ENCODE data around the gene RGL1. TPM values are rescaled to one million over a fixed set of nuclear protein-coding genes. Genes with fewer than 3 reads are reported as not detected.

The RGL1 gene
- total and polyA plus RNA-seq, 8 donors, result 0.58 to 22.2 (median 8.5) TPM

GRCh38 chr1:183931646-183932271 is 126.8 kb downstream of the RGL1 start:
- Histone ChIP-seq H3K36me3 (peaks cover 0 to 21% (median 20%) of the 10 kb centered on the region in 4 donors), H3K4me1 (peaks cover 4 to 12% (median 7%) of the 10 kb centered on the region in 4 donors), H3K4me3 (peak overlapping the region in 2 of 4 donors; percentile 10 to 15), H3K9me3 (no peaks in the 10 kb centered on the region), H3K27ac (peak overlapping the region in 2 of 5 donors; percentile 1 to 52), H3K27me3 (no peaks in the 10 kb centered on the region)
- no peak for DNase-seq
- WGBS, 5 donors, result 53 to 62% (median 57%) methylated on average over 2 of the region's 2 CpGs
- TF ChIP-seq POLR2A (IDR thresholded peaks at IDR 0.05), result no peak
- TF ChIP-seq EP300 (IDR thresholded peaks at IDR 0.05), result no peak
- TF ChIP-seq POLR2AphosphoS5 (IDR thresholded peaks at IDR 0.05), result no peak
- no peak for TF ChIP-seq CTCF (IDR thresholded peaks at IDR 0.05)
- intact Hi-C loops (cut with DNase I; ENCODE audit: low total_unique reads), result no loop called here

GRCh38 chr1:183932412-183932811 is 127.5 kb downstream of the RGL1 start:
- intact Hi-C loops (cut with DNase I; ENCODE audit: low total_unique reads), result no loop called here
- H3K27ac ChIP-seq, result peak overlapping the region in 2 of 5 donors; percentile 1 to 52
- WGBS, 5 donors, result 37 to 56% (median 52%) methylated on average over 13 to 15 of the region's 15 CpGs

GRCh38 chr1:183933528-183934179 is 128.7 kb downstream of the RGL1 start:
- intact Hi-C loops (cut with DNase I; ENCODE audit: low total_unique reads), result no loop called here

More at GRCh38 chr1:183932412-183932811, 127.5 kb downstream of the RGL1 start:
- Histone ChIP-seq H3K4me1 (peaks cover 4 to 12% (median 7%) of the 10 kb centered on the region in 4 donors), H3K27me3 (no peaks in the 10 kb centered on the region), H3K36me3 (peaks cover 0 to 15% (median 13%) of the 10 kb centered on the region in 4 donors), H3K9me3 (no peaks in the 10 kb centered on the region), H3K4me3 (peak overlapping the region in 2 of 4 donors; percentile 10 to 15)
- peak; percentile 31 to 86 for DNase-seq
- TF ChIP-seq EP300 (IDR thresholded peaks at IDR 0.05) (no peak), POLR2AphosphoS5 (IDR thresholded peaks at IDR 0.05) (peak in 1 of 3 donors; percentile 45)

GRCh38 chr1:183934314-183934713 is 129.4 kb downstream of the RGL1 start:
- TF ChIP-seq POLR2A (IDR thresholded peaks at IDR 0.05), result no peak
- no peak for TF ChIP-seq CTCF (IDR thresholded peaks at IDR 0.05)
- no peak for TF ChIP-seq POLR2AphosphoS5 (IDR thresholded peaks at IDR 0.05)
- no peak for TF ChIP-seq EP300 (IDR thresholded peaks at IDR 0.05)
- H3K27ac ChIP-seq, result no peak overlapping the region
- whole genome bisulfite sequencing, 5 donors, result 59 to 76% (median 70%) methylated on average over 6 of the region's 6 CpGs
- H3K4me3 ChIP-seq, result no peak overlapping the region
- intact Hi-C loops (cut with DNase I; ENCODE audit: low total_unique reads), result no loop called here
- H3K4me1 ChIP-seq, result peaks cover 4 to 12% (median 7%) of the 10 kb centered on the region in 4 donors
- no peaks in the 10 kb centered on the region for H3K9me3 ChIP-seq
- no peak for DNase-seq
- H3K36me3 ChIP-seq, result peaks cover 0 to 13% (median 5%) of the 10 kb centered on the region in 4 donors
- no peaks in the 10 kb centered on the region for H3K27me3 ChIP-seq

More at GRCh38 chr1:183933528-183934179, 128.7 kb downstream of the RGL1 start:
- TF ChIP-seq CTCF (IDR thresholded peaks at IDR 0.05) (no peak), POLR2AphosphoS5 (IDR thresholded peaks at IDR 0.05) (no peak), POLR2A (IDR thresholded peaks at IDR 0.05) (no peak), EP300 (IDR thresholded peaks at IDR 0.05) (no peak)
- H3K4me3 ChIP-seq, result no peak overlapping the region
- peaks cover 4 to 12% (median 7%) of the 10 kb centered on the region in 4 donors for H3K4me1 ChIP-seq
- no peak overlapping the region for H3K27ac ChIP-seq
- no peak for DNase-seq
- H3K27me3 ChIP-seq, result no peaks in the 10 kb centered on the region
- WGBS, 5 donors, result 76 to 89% (median 85%) methylated on average over 4 of the region's 4 CpGs
- peaks cover 0 to 14% (median 5%) of the 10 kb centered on the region in 4 donors for H3K36me3 ChIP-seq
- no peaks in the 10 kb centered on the region for H3K9me3 ChIP-seq
